ENCODE measurements around the gene SELENON.

The SELENON gene

DNA sequence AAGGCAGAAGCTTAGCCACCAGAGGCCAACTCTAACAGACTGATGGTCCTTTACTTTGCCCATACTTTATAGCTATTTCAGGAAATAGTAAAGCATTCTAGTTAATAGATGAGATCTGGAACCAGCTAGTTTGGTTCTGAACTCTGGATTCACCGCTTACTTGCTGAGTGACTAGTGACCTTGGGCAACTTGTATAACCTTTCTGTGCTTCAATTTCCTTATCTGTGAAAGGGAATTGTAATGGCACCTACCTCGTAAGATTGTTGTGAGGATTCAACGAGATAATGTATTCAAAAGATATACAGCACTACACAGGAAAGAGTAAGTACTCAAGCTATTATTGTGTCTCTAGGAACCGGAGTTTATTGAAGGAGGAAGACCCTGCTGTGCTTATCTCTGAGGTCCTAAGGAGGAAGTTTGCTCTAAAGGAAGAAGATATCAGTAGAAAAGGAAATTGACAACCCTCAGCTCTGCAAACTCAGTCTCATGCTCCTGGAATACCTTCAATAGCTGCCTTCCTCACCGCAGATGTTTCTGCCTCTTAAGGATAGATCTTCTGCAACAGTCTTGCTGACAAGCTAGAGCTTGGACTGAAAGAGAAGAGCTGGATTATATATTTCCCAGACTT, 31.7 kb downstream of the SELENON start:
- DNase-seq (ENCODE audit: low read depth in 1 of 2, low spot score in 1 of 2): peak in 1 of 2 experiments; percentile 59
- Histone ChIP-seq H3K27me3 (ENCODE audit: insufficient read depth, poor library complexity, severe bottlenecking) (no peaks in the 10 kb centered on the region), H3K4me3 (replicated peaks; ENCODE audit: insufficient read depth, low read length) (no peak overlapping the region), H3K27ac (replicated peaks) (peak overlapping the region; percentile 44)
- TF ChIP-seq SPI1 (IDR thresholded peaks at IDR 0.05; ENCODE audit: borderline replicate concordance, low read depth): no peak
- 0 out of 2 replicates have a peak, but pooled peaks have one; percentile 19 for TF ChIP-seq POLR2AphosphoS5 (IDR thresholded peaks at IDR 0.05; ENCODE audit: low read depth)
- 0 out of 2 replicates have a peak, but pooled peaks have one; percentile 15 for TF ChIP-seq GABPA (IDR thresholded peaks at IDR 0.05; ENCODE audit: low read depth)

DNA sequence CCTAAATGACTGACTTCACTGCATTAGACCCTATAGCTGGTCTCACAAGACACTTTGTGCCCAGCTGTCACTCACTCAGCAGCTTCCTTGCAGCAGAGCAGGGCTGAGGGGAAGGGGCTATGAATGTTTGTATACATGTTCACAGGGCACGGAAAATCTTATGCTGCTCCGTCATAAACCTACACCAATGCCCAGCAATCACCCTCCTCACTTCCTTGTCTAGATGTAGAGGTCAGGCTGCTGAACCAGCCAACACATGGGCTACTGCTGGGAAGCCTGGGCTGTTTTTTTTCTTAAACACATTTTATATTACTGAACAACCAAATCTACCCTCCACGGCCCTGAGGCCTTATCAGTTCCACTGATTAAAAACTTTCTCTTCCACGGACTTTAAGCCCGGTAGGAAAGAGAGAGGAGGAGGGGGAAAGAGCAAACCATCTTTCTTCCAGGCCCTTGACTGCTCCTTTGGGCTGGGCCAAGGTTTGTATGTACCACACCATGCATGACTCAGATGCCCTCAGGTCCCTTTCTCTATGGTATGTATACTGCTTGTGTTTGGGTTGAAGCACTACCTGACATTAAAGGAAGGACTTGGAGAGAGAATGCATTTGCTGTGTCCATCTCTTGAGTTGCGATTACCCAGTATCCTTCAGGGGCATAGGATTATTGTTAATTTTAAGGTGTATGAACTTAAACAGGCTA, 32.5 kb downstream of the SELENON start:
- Histone ChIP-seq H3K27ac (replicated peaks) (peak overlapping the region; percentile 44), H3K4me3 (replicated peaks; ENCODE audit: insufficient read depth, low read length) (no peak overlapping the region), H3K27me3 (ENCODE audit: insufficient read depth, poor library complexity, severe bottlenecking) (no peaks in the 10 kb centered on the region)
- TF ChIP-seq GABPA (IDR thresholded peaks at IDR 0.05; ENCODE audit: low read depth) (no peak), SPI1 (IDR thresholded peaks at IDR 0.05; ENCODE audit: borderline replicate concordance, low read depth) (no peak), POLR2AphosphoS5 (IDR thresholded peaks at IDR 0.05; ENCODE audit: low read depth) (no peak)
- TF ChIP-seq, protein P1, sequence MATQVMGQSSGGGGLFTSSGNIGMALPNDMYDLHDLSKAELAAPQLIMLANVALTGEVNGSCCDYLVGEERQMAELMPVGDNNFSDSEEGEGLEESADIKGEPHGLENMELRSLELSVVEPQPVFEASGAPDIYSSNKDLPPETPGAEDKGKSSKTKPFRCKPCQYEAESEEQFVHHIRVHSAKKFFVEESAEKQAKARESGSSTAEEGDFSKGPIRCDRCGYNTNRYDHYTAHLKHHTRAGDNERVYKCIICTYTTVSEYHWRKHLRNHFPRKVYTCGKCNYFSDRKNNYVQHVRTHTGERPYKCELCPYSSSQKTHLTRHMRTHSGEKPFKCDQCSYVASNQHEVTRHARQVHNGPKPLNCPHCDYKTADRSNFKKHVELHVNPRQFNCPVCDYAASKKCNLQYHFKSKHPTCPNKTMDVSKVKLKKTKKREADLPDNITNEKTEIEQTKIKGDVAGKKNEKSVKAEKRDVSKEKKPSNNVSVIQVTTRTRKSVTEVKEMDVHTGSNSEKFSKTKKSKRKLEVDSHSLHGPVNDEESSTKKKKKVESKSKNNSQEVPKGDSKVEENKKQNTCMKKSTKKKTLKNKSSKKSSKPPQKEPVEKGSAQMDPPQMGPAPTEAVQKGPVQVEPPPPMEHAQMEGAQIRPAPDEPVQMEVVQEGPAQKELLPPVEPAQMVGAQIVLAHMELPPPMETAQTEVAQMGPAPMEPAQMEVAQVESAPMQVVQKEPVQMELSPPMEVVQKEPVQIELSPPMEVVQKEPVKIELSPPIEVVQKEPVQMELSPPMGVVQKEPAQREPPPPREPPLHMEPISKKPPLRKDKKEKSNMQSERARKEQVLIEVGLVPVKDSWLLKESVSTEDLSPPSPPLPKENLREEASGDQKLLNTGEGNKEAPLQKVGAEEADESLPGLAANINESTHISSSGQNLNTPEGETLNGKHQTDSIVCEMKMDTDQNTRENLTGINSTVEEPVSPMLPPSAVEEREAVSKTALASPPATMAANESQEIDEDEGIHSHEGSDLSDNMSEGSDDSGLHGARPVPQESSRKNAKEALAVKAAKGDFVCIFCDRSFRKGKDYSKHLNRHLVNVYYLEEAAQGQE (IDR thresholded peaks at IDR 0.05; ENCODE audit: insufficient replicate concordance, low read depth): no peak
- TF ChIP-seq, protein P2, sequence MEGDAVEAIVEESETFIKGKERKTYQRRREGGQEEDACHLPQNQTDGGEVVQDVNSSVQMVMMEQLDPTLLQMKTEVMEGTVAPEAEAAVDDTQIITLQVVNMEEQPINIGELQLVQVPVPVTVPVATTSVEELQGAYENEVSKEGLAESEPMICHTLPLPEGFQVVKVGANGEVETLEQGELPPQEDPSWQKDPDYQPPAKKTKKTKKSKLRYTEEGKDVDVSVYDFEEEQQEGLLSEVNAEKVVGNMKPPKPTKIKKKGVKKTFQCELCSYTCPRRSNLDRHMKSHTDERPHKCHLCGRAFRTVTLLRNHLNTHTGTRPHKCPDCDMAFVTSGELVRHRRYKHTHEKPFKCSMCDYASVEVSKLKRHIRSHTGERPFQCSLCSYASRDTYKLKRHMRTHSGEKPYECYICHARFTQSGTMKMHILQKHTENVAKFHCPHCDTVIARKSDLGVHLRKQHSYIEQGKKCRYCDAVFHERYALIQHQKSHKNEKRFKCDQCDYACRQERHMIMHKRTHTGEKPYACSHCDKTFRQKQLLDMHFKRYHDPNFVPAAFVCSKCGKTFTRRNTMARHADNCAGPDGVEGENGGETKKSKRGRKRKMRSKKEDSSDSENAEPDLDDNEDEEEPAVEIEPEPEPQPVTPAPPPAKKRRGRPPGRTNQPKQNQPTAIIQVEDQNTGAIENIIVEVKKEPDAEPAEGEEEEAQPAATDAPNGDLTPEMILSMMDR (IDR thresholded peaks at IDR 0.05; ENCODE audit: insufficient read depth, low read length): no peak
- no peak for DNase-seq (ENCODE audit: low read depth in 1 of 2, low spot score in 1 of 2)

DNA sequence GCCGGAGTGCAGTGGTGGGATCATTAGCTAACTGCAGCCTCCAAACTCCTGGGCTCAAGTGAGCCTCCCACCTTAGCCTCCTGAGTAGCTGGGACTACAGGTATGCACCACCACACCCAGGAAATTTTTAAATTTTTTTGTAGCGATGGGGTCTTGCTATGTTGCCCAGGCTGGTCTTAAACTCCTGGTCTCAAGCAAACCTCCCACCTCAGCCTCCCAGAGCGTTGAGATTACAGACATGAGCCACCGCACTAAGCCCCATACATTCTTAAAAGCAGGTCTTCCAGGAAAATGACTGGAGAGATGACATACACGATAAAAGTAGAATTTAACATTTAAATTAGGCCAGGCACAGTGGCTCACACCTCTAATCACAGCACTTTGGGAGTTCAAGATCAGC, 33.2 kb downstream of the SELENON start:
- H3K27me3 ChIP-seq (ENCODE audit: insufficient read depth, poor library complexity, severe bottlenecking): no peaks in the 10 kb centered on the region
- peak overlapping the region; percentile 44 for H3K27ac ChIP-seq (replicated peaks)
- no peak for DNase-seq (ENCODE audit: low read depth in 1 of 2, low spot score in 1 of 2)
- no peak overlapping the region for H3K4me3 ChIP-seq (replicated peaks; ENCODE audit: insufficient read depth, low read length)
- TF ChIP-seq GABPA (IDR thresholded peaks at IDR 0.05; ENCODE audit: low read depth) (no peak), POLR2AphosphoS5 (IDR thresholded peaks at IDR 0.05; ENCODE audit: low read depth) (no peak), SPI1 (IDR thresholded peaks at IDR 0.05; ENCODE audit: borderline replicate concordance, low read depth) (no peak)
- TF ChIP-seq, protein P1 (IDR thresholded peaks at IDR 0.05; ENCODE audit: insufficient replicate concordance, low read depth): no peak
- TF ChIP-seq, protein P2 (IDR thresholded peaks at IDR 0.05; ENCODE audit: insufficient read depth, low read length): no peak

DNA sequence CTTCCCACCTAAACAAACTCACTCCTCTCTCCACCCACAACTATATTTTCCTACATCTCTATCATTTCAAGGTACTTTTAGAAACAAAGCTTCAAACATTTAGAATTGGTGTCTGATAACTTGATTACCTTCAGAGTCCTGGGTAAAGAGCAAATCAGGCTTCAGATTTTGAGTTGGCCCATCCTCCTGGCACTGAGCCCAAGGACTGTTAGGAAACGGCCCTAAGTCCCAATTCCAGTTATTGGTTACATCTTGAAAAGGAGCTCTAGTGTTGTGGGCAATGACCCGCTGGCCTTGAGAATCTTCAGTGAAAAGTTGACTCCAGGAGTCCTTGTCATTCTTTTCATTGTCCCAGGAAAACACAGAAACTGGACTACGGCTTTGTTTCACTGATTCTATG, 34.9 kb downstream of the SELENON start:
- H3K4me3 ChIP-seq (replicated peaks; ENCODE audit: insufficient read depth, low read length): no peak overlapping the region
- TF ChIP-seq POLR2AphosphoS5 (IDR thresholded peaks at IDR 0.05; ENCODE audit: low read depth) (no peak), GABPA (IDR thresholded peaks at IDR 0.05; ENCODE audit: low read depth) (no peak), SPI1 (IDR thresholded peaks at IDR 0.05; ENCODE audit: borderline replicate concordance, low read depth) (no peak)
- TF ChIP-seq, protein P1 (IDR thresholded peaks at IDR 0.05; ENCODE audit: insufficient replicate concordance, low read depth): no peak
- TF ChIP-seq, protein P2 (IDR thresholded peaks at IDR 0.05; ENCODE audit: insufficient read depth, low read length): no peak
- DNase-seq (ENCODE audit: low read depth in 1 of 2, low spot score in 1 of 2): no peak
- no peak overlapping the region for H3K27ac ChIP-seq (replicated peaks)
- no peaks in the 10 kb centered on the region for H3K27me3 ChIP-seq (ENCODE audit: insufficient read depth, poor library complexity, severe bottlenecking)
